ENCODE data around the gene ENPEP. TPM values are rescaled to one million over a fixed set of nuclear protein-coding genes. Genes with fewer than 3 reads are reported as not detected.

ENPEP gene
- total RNA-seq, 1 experiment from 2014 or later: 0.33 TPM

DNA sequence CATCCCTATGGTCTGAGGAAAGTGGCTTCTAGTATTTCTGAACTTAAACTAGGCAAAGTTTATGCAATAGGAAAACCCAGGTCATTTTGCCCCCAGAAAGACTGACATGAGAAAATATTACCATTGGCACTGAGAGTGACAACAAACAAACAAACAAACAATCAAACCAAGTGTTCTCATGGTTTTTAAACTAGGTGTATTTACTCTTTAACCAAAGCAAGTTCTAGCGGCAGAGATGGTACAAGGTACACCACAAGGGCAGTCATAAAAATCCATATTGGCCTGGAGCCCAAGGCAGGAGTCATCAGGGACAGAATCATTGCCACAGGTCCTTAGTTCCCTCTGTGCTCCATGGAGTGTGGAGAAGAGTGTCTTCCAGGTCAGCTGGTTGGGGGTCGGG, 26.0 kb upstream of the ENPEP start:
- Mint-ChIP-seq H3K27me3 (ENCODE audit: low read depth) (peaks cover 54% of the 10 kb centered on the region), H3K9me3 (no peaks in the 10 kb centered on the region), H3K4me1 (0 out of 2 replicates have a peak, but pooled peaks cover 2% of the 10 kb centered on the region), H3K36me3 (no peaks in the 10 kb centered on the region), H3K27ac (no peak overlapping the region), H3K4me3 (no peak overlapping the region)
- DNase-seq (ENCODE audit: low spot score) (no peak), ATAC-seq (no peak)
- CTCF ChIA-PET: no interaction called here
- POLR2A ChIA-PET: no interaction called here
- TF ChIP-seq ELF4 (CRISPR knock-in tag; IDR thresholded peaks at IDR 0.05; ENCODE audit: low read depth) (no peak), NR2C2 (CRISPR knock-in tag; IDR thresholded peaks at IDR 0.05) (no peak), ZNF232 (CRISPR knock-in tag; IDR thresholded peaks at IDR 0.05) (no peak), GRHL2 (CRISPR knock-in tag; IDR thresholded peaks at IDR 0.05; ENCODE audit: insufficient replicate concordance, severe bottlenecking) (no peak), HMGA2 (CRISPR knock-in tag; IDR thresholded peaks at IDR 0.05) (no peak), RORB (CRISPR knock-in tag; IDR thresholded peaks at IDR 0.05) (no peak), ETV6 (CRISPR knock-in tag; IDR thresholded peaks at IDR 0.05) (no peak)
- TF ChIP-seq, protein P1, sequence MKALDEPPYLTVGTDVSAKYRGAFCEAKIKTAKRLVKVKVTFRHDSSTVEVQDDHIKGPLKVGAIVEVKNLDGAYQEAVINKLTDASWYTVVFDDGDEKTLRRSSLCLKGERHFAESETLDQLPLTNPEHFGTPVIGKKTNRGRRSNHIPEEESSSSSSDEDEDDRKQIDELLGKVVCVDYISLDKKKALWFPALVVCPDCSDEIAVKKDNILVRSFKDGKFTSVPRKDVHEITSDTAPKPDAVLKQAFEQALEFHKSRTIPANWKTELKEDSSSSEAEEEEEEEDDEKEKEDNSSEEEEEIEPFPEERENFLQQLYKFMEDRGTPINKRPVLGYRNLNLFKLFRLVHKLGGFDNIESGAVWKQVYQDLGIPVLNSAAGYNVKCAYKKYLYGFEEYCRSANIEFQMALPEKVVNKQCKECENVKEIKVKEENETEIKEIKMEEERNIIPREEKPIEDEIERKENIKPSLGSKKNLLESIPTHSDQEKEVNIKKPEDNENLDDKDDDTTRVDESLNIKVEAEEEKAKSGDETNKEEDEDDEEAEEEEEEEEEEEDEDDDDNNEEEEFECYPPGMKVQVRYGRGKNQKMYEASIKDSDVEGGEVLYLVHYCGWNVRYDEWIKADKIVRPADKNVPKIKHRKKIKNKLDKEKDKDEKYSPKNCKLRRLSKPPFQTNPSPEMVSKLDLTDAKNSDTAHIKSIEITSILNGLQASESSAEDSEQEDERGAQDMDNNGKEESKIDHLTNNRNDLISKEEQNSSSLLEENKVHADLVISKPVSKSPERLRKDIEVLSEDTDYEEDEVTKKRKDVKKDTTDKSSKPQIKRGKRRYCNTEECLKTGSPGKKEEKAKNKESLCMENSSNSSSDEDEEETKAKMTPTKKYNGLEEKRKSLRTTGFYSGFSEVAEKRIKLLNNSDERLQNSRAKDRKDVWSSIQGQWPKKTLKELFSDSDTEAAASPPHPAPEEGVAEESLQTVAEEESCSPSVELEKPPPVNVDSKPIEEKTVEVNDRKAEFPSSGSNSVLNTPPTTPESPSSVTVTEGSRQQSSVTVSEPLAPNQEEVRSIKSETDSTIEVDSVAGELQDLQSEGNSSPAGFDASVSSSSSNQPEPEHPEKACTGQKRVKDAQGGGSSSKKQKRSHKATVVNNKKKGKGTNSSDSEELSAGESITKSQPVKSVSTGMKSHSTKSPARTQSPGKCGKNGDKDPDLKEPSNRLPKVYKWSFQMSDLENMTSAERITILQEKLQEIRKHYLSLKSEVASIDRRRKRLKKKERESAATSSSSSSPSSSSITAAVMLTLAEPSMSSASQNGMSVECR (CRISPR knock-in tag; IDR thresholded peaks at IDR 0.05; ENCODE audit: borderline replicate concordance): no peak

DNA sequence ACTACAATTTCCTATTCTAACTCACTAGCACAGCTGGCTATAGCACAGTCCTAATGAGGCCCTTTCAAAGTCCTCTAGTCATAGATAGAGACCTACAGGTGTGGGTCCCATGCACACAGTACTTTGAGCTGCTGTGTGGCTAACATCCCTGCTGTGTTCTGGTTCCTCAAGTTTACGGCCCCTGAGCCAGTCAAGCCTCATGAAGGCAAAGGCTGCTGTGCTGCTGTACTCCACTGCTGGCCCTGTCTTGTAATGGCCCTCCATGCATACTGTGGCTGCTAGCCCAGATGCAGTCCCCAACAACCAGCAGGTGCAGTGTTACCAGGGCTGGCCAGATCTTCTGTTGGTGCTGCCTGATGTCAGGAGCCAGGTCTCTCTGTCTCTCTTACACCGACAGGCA, 23.4 kb upstream of the ENPEP start:
- Mint-ChIP-seq H3K36me3 (no peaks in the 10 kb centered on the region), H3K27me3 (ENCODE audit: low read depth) (peaks cover 73% of the 10 kb centered on the region), H3K4me3 (no peak overlapping the region), H3K27ac (no peak overlapping the region), H3K9me3 (no peaks in the 10 kb centered on the region), H3K4me1 (0 out of 2 replicates have a peak, but pooled peaks cover 2% of the 10 kb centered on the region)
- TF ChIP-seq NFYB (CRISPR knock-in tag; conservative IDR thresholded peaks at IDR 0.05; ENCODE audit: low read depth): no peak
- TF ChIP-seq, protein P2, sequence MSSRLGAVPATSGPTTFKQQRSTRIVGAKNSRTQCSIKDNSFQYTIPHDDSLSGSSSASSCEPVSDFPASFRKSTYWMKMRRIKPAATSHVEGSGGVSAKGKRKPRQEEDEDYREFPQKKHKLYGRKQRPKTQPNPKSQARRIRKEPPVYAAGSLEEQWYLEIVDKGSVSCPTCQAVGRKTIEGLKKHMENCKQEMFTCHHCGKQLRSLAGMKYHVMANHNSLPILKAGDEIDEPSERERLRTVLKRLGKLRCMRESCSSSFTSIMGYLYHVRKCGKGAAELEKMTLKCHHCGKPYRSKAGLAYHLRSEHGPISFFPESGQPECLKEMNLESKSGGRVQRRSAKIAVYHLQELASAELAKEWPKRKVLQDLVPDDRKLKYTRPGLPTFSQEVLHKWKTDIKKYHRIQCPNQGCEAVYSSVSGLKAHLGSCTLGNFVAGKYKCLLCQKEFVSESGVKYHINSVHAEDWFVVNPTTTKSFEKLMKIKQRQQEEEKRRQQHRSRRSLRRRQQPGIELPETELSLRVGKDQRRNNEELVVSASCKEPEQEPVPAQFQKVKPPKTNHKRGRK (CRISPR knock-in tag; IDR thresholded peaks at IDR 0.05; ENCODE audit: borderline replicate concordance): no peak
- TF ChIP-seq ZNF232 (CRISPR knock-in tag; IDR thresholded peaks at IDR 0.05): no peak
- TF ChIP-seq, protein P3, sequence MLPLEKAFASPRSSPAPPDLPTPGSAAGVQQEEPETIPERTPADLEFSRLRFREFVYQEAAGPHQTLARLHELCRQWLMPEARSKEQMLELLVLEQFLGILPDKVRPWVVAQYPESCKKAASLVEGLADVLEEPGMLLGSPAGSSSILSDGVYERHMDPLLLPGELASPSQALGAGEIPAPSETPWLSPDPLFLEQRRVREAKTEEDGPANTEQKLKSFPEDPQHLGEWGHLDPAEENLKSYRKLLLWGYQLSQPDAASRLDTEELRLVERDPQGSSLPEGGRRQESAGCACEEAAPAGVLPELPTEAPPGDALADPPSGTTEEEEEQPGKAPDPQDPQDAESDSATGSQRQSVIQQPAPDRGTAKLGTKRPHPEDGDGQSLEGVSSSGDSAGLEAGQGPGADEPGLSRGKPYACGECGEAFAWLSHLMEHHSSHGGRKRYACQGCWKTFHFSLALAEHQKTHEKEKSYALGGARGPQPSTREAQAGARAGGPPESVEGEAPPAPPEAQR (CRISPR knock-in tag; IDR thresholded peaks at IDR 0.05): no peak
- TF ChIP-seq, protein P4, sequence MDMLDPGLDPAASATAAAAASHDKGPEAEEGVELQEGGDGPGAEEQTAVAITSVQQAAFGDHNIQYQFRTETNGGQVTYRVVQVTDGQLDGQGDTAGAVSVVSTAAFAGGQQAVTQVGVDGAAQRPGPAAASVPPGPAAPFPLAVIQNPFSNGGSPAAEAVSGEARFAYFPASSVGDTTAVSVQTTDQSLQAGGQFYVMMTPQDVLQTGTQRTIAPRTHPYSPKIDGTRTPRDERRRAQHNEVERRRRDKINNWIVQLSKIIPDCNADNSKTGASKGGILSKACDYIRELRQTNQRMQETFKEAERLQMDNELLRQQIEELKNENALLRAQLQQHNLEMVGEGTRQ (CRISPR knock-in tag; IDR thresholded peaks at IDR 0.05): no peak
- TF ChIP-seq, protein P5, sequence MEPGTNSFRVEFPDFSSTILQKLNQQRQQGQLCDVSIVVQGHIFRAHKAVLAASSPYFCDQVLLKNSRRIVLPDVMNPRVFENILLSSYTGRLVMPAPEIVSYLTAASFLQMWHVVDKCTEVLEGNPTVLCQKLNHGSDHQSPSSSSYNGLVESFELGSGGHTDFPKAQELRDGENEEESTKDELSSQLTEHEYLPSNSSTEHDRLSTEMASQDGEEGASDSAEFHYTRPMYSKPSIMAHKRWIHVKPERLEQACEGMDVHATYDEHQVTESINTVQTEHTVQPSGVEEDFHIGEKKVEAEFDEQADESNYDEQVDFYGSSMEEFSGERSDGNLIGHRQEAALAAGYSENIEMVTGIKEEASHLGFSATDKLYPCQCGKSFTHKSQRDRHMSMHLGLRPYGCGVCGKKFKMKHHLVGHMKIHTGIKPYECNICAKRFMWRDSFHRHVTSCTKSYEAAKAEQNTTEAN (CRISPR knock-in tag; IDR thresholded peaks at IDR 0.05): no peak
- no peak for TF ChIP-seq CREB1 (CRISPR knock-in tag; IDR thresholded peaks at IDR 0.05)
- no peak for TF ChIP-seq ESRRA (CRISPR knock-in tag; IDR thresholded peaks at IDR 0.05; ENCODE audit: borderline replicate concordance)
- TF ChIP-seq, protein P6, sequence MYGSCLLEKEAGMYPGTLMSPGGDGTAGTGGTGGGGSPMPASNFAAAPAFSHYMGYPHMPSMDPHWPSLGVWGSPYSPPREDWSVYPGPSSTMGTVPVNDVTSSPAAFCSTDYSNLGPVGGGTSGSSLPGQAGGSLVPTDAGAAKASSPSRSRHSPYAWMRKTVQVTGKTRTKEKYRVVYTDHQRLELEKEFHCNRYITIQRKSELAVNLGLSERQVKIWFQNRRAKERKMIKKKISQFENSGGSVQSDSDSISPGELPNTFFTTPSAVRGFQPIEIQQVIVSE (CRISPR knock-in tag; IDR thresholded peaks at IDR 0.05; ENCODE audit: borderline replicate concordance): no peak
- TF ChIP-seq RELA (CRISPR knock-in tag; IDR thresholded peaks at IDR 0.05; ENCODE audit: borderline replicate concordance): no peak
- TF ChIP-seq, protein P7, sequence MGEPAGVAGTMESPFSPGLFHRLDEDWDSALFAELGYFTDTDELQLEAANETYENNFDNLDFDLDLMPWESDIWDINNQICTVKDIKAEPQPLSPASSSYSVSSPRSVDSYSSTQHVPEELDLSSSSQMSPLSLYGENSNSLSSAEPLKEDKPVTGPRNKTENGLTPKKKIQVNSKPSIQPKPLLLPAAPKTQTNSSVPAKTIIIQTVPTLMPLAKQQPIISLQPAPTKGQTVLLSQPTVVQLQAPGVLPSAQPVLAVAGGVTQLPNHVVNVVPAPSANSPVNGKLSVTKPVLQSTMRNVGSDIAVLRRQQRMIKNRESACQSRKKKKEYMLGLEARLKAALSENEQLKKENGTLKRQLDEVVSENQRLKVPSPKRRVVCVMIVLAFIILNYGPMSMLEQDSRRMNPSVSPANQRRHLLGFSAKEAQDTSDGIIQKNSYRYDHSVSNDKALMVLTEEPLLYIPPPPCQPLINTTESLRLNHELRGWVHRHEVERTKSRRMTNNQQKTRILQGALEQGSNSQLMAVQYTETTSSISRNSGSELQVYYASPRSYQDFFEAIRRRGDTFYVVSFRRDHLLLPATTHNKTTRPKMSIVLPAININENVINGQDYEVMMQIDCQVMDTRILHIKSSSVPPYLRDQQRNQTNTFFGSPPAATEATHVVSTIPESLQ (CRISPR knock-in tag; IDR thresholded peaks at IDR 0.05): no peak
- TF ChIP-seq TEAD1 (CRISPR knock-in tag; IDR thresholded peaks at IDR 0.05): no peak
- ChIA-PET CTCF (no interaction called here), POLR2A (no interaction called here)
- ATAC-seq (peak; percentile 92), DNase-seq (ENCODE audit: low spot score) (peak; percentile 30)

All from WTC11 (cell line).